ENCODE results near the gene ORM1. TPM values are rescaled to one million over a fixed set of nuclear protein-coding genes. Genes with fewer than 3 reads are reported as not detected.
"Not testable (repeated sequence)": the region's sequence is repeated elsewhere in the genome, so short reads cannot be mapped to it uniquely, and the experiment has no call there.

Gene ORM1
- total RNA-seq, 6 experiments from 2014 or later, result 11,577 to 28,471 (median 22,756) TPM

GRCh38 chr9:114324492-114324891 lies 1.6 kb downstream of the ORM1 start:
- Histone ChIP-seq H3K36me3 (peaks cover 0 to 10% (median 6%) of the 10 kb centered on the region in 4 donors), H3K4me3 (peak overlapping the region; percentile 48 to 72 (median 69)), H3K9me3 (no peaks in the 10 kb centered on the region), H3K4me1 (peaks cover 0 to 36% (median 3%) of the 10 kb centered on the region in 4 donors), H3K27ac (peak overlapping the region; percentile 69 to 73 (median 70)), H3K27me3 (no peaks in the 10 kb centered on the region)
- intact Hi-C loops (cut with DNase I), result no loop called here
- TF ChIP-seq POLR2A (IDR thresholded peaks at IDR 0.05) (peak; percentile 67), CTCF (IDR thresholded peaks at IDR 0.05) (no peak)
- 42% methylated on average over 2 of the region's 8 CpGs for WGBS (ENCODE audit: insufficient coverage, low coverage, low lambda C conversion rate, missing lambda C conversion rate)
- no peak for ATAC-seq
- DNase-seq, result no peak

GRCh38 chr9:114324965-114325364 lies 2.1 kb downstream of the ORM1 start:
- intact Hi-C loops (cut with DNase I); H3K9me3 ChIP-seq; DNase-seq; H3K27me3 ChIP-seq; ATAC-seq: not testable (repeated sequence)
- peak overlapping the region; percentile 48 to 72 (median 69) for H3K4me3 ChIP-seq
- peaks cover 0 to 10% (median 6%) of the 10 kb centered on the region in 4 donors for H3K36me3 ChIP-seq
- H3K4me1 ChIP-seq, result peaks cover 0 to 31% (median 2%) of the 10 kb centered on the region in 4 donors
- WGBS (ENCODE audit: insufficient coverage, low coverage, low lambda C conversion rate, missing lambda C conversion rate), result 40% methylated on average over 3 of the region's 9 CpGs
- H3K27ac ChIP-seq, result peak overlapping the region in 2 of 3 donors; percentile 70 to 73

- peak overlapping the region in 1 of 3 donors; percentile 70 for H3K27ac ChIP-seq
- H3K27me3 ChIP-seq; intact Hi-C loops (cut with DNase I); H3K9me3 ChIP-seq: not testable (repeated sequence)
- TF ChIP-seq POLR2A (IDR thresholded peaks at IDR 0.05), result peak; percentile 67
- 24% methylated on average over 1 of the region's 3 CpGs for WGBS (ENCODE audit: insufficient coverage, low coverage, low lambda C conversion rate, missing lambda C conversion rate)
- DNase-seq, result peak in 2 of 3 donors; percentile 70 to 76
- peaks cover 0 to 30% (median 2%) of the 10 kb centered on the region in 4 donors for H3K4me1 ChIP-seq
- H3K36me3 ChIP-seq, result peaks cover 0 to 10% (median 6%) of the 10 kb centered on the region in 4 donors
- peak overlapping the region in 1 of 3 donors; percentile 72 for H3K4me3 ChIP-seq
- peak; percentile 1 to 40 (median 5) for ATAC-seq
Measured at GRCh38 chr9:114325684-114326254, 2.9 kb downstream of the ORM1 start.

GRCh38 chr9:114327749-114328148 lies 4.9 kb downstream of the ORM1 start:
- ATAC-seq (peak; percentile 0 to 10 (median 4)), DNase-seq (peak in 1 of 3 donors; percentile 35)
- no peaks in the 10 kb centered on the region for H3K9me3 ChIP-seq
- peaks cover 0 to 14% (median 6%) of the 10 kb centered on the region in 4 donors for H3K36me3 ChIP-seq
- H3K27ac ChIP-seq, result peak overlapping the region; percentile 45 to 83 (median 47)
- TF ChIP-seq POLR2A (IDR thresholded peaks at IDR 0.05), result peak; percentile 40
- no peak for TF ChIP-seq CTCF (IDR thresholded peaks at IDR 0.05)
- H3K4me1 ChIP-seq, result peaks cover 0 to 15% (median 0%) of the 10 kb centered on the region in 4 donors
- peak overlapping the region; percentile 7 to 45 (median 38) for H3K4me3 ChIP-seq
- 22% methylated on average over 1 of the region's 8 CpGs for WGBS (ENCODE audit: insufficient coverage, low coverage, low lambda C conversion rate, missing lambda C conversion rate)
- intact Hi-C loops (cut with DNase I), result no loop called here
- no peaks in the 10 kb centered on the region for H3K27me3 ChIP-seq

- H3K9me3 ChIP-seq; H3K27me3 ChIP-seq; intact Hi-C loops (cut with DNase I): not testable (repeated sequence)
- peak in 2 of 4 donors; percentile 4 for ATAC-seq
- H3K4me3 ChIP-seq, result peak overlapping the region; percentile 7 to 45 (median 38)
- H3K4me1 ChIP-seq, result peaks cover 0 to 15% (median 0%) of the 10 kb centered on the region in 4 donors
- H3K27ac ChIP-seq, result peak overlapping the region; percentile 45 to 83 (median 47)
- peak in 1 of 3 donors; percentile 76 for DNase-seq
- WGBS (ENCODE audit: insufficient coverage, low coverage, low lambda C conversion rate, missing lambda C conversion rate), result 13% methylated on average over 9 of the region's 10 CpGs
- peaks cover 0 to 14% (median 6%) of the 10 kb centered on the region in 4 donors for H3K36me3 ChIP-seq
Measured at GRCh38 chr9:114328357-114328820, 5.5 kb downstream of the ORM1 start.

- H3K9me3 ChIP-seq; H3K27me3 ChIP-seq; intact Hi-C loops (cut with DNase I): not testable (repeated sequence)
- peak overlapping the region; percentile 45 to 83 (median 47) for H3K27ac ChIP-seq
- ATAC-seq (peak; percentile 1 to 16 (median 9)), DNase-seq (peak in 2 of 3 donors; percentile 58 to 68)
- peaks cover 0 to 10% (median 4%) of the 10 kb centered on the region in 4 donors for H3K36me3 ChIP-seq
- H3K4me3 ChIP-seq, result peak overlapping the region in 2 of 3 donors; percentile 38 to 45
- peaks cover 0 to 15% (median 0%) of the 10 kb centered on the region in 4 donors for H3K4me1 ChIP-seq
- WGBS (ENCODE audit: insufficient coverage, low coverage, low lambda C conversion rate, missing lambda C conversion rate), result 22% methylated on average over 9 of the region's 12 CpGs
Measured at GRCh38 chr9:114328937-114329624, 6.2 kb downstream of the ORM1 start.

GRCh38 chr9:114329625-114330022 lies 6.7 kb downstream of the ORM1 start, which contains the start of gene ORM2:
ORM2 (plus strand) TSS chr9:114329869; CDS start chr9:114329905, 36 bp downstream.
- peaks cover 0 to 15% (median 0%) of the 10 kb centered on the region in 4 donors for H3K4me1 ChIP-seq
- intact Hi-C loops (cut with DNase I); DNase-seq; H3K9me3 ChIP-seq; H3K27me3 ChIP-seq; H3K36me3 ChIP-seq: not testable (repeated sequence)
- no CpG with 5 or more reads among the region's 10 CpGs for WGBS (ENCODE audit: insufficient coverage, low coverage, low lambda C conversion rate, missing lambda C conversion rate)
- ATAC-seq, result peak; percentile 27 to 59 (median 48)
- H3K4me3 ChIP-seq, result peak within 1 kb of the TSS; percentile 38 to 62 (median 60)
- H3K27ac ChIP-seq, result peak within 1 kb of the TSS; percentile 45 to 83 (median 47)

All from right lobe of liver (tissue), 6 donors.